ENCODE results near the gene HECA.
A peak's percentile ranks its signal among the peaks of the same experiment; 100 is the strongest.
"Not testable (repeated sequence)": the region's sequence is repeated elsewhere in the genome, so short reads cannot be mapped to it uniquely, and the experiment has no call there.

The HECA gene

DNA sequence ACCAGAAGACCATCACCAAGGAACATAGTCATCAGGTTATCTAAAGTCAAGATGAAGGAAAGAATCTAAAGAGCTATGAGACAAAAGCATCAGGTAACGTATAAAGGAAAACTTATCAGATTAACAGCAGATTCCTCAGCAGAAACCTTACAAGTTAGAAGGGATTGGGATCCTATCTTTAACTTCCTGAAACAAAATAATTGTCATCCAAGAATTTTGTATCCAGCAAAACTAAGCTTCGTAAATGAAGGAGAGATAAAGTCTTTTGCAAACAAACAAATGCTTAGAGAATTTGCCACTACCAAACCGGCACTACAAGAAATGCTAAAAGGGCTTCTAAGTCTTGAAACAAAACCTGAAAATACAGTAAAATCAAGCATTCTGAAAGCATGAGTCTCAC lies 71.0 kb downstream of the HECA start:
- no peak for DNase-seq (ENCODE audit: low read depth)

DNA sequence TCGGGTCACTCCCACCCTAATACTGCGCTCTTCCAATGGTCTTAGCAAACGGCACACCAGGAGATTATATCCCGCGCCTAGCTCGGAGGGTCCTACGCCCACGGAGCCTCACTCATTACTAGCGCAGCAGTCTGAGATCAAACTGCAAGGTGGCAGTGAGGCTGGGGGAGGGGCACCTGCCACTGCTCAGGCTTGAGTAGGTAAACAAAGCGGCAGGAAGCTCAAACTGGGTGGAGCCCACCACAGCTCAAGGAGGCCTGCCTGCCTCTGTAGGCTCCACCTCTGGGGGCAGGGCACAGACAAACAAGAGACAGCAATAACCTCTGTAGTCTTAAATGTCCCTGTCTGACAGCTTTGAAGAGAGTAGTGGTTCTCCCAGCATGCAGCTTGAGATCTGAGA lies 75.9 kb downstream of the HECA start:
- DNase-seq (ENCODE audit: low read depth), result not testable (repeated sequence)

DNA sequence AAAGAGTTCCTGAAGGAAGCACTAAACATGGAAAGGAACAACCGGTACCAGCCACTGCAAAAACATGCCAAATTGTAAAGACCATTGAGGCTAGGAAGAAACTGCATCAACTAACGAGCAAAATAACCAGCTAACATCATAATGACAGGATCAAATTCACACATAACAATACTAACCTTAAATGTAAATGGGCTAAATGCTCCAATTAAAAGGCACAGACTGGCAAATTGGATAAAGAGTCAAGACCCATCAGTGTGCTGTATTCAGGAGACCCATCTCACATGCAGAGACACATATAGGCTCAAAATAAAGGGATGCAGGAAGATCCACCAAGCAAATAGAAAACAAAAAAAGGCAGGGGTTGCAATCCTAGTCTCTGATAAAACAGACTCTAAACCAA lies 77.6 kb downstream of the HECA start:
- not testable (repeated sequence) for DNase-seq (ENCODE audit: low read depth)

DNA sequence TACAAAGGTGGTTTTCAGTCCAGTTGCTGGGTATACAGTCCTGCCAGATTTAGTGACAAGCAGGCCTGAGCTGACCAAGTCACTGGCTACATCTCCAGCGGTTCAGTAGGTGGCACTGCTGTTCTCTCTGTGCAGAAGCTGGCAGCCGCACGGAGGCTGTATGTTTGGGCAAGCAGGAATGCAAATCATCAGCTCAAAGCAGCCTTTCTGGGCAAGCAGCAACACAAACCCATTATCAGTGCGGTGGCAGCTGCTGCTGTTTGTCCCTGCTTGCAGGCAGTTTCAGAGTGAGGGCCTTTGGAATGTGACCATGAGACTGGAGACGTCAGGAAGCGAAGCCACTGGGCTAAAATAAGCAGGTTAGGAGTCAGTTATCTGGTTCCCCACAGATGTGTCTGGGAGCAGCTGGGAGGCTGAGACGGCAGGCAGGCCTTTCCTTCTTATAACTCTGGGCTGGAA lies 84.4 kb downstream of the HECA start:
- DNase-seq (ENCODE audit: low read depth), result peak; percentile 91

DNA sequence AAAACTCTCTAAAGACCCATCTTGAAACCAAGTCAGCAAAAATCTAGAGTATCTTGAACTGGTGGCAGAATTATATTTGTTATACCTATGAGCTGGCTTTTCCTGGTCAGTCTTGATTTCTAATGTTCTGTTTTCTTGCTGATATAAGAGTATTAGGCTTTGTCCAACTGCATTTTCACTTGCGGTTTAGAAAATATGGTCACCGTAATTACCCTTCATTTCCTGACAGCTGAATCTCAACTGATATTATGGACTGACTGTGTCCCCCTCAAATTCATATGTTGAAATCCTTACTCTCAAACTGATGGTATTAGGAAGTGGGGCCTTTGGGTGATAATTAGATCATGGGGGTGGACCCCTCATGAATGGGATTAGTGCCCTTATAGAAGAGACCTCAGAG lies 84.9 kb downstream of the HECA start:
- DNase-seq (ENCODE audit: low read depth), result no peak

DNA sequence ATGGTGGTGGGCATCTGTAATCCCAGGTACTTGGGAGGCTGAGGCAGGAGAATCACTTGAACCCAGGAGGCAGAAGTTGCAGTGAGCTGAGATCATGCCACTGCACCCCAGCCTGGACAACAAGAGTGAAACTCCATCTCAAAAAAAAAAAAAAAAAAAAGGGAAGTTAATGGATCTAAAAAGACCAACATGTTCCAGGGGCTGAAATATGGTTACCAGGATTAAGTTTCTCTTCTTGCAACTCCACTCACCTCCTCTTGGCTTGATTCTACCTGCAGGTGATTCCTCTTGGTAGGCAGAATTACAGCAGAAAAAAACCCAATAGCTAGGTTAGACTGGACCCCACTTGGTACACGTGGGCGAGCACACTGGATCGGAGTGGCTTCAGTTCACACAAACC lies 93.5 kb downstream of the HECA start:
- not testable (repeated sequence) for DNase-seq (ENCODE audit: low read depth)

All from fibroblast of the conjunctiva (primary cell).